ENCODE data around the gene OLFML2B. TPM values are rescaled to one million over a fixed set of nuclear protein-coding genes. Genes with fewer than 3 reads are reported as not detected.

Gene OLFML2B
- total RNA-seq, 4 donors from 2014 or later, result 1.1 to 7.7 (median 4.7) TPM

- no peak for TF ChIP-seq POLR2A (IDR thresholded peaks at IDR 0.05)
- Histone ChIP-seq H3K36me3 (peaks cover 0 to 14% of the 10 kb centered on the region in 2 donors), H3K4me1 (no peaks in the 10 kb centered on the region), H3K27ac (no peak overlapping the region), H3K27me3 (no peaks in the 10 kb centered on the region), H3K9me3 (no peaks in the 10 kb centered on the region), H3K4me3 (no peak overlapping the region)
- 40% methylated on average over 1 of the region's 1 CpG; no CpG with 5 or more reads in 1 of the 2 donors for WGBS, 2 donors (ENCODE audit: low coverage in 1 of 2)
- ATAC-seq, result no peak
Observed at GRCh38 chr1:161997152-161997551, 26.5 kb downstream of the OLFML2B start.

- no peak for TF ChIP-seq POLR2AphosphoS5 (IDR thresholded peaks at IDR 0.05)
- no peak for TF ChIP-seq EP300 (IDR thresholded peaks at IDR 0.05)
- TF ChIP-seq POLR2A (IDR thresholded peaks at IDR 0.05), result no peak
- TF ChIP-seq CTCF (IDR thresholded peaks at IDR 0.05), result no peak
- Histone ChIP-seq H3K27me3 (no peaks in the 10 kb centered on the region), H3K4me1 (no peaks in the 10 kb centered on the region), H3K9me3 (peaks cover 0 to 6% (median 0%) of the 10 kb centered on the region in 3 donors), H3K27ac (no peak overlapping the region), H3K4me3 (no peak overlapping the region), H3K36me3 (peaks cover 0 to 17% of the 10 kb centered on the region in 2 donors)
- no peak for ATAC-seq
- WGBS, 2 donors (ENCODE audit: low coverage in 1 of 2), result 44 to 72% methylated on average over 2 to 7 of the region's 9 CpGs
Observed at GRCh38 chr1:161994175-161994668, 29.4 kb downstream of the OLFML2B start.

GRCh38 chr1:161993576-161993975, 30.1 kb downstream of the OLFML2B start:
- H3K27ac ChIP-seq, result no peak overlapping the region
- no peaks in the 10 kb centered on the region for H3K27me3 ChIP-seq
- TF ChIP-seq POLR2AphosphoS5 (IDR thresholded peaks at IDR 0.05) (no peak), POLR2A (IDR thresholded peaks at IDR 0.05) (no peak), EP300 (IDR thresholded peaks at IDR 0.05) (no peak), CTCF (IDR thresholded peaks at IDR 0.05) (no peak)
- peaks cover 0 to 6% (median 0%) of the 10 kb centered on the region in 3 donors for H3K9me3 ChIP-seq
- no peak overlapping the region for H3K4me3 ChIP-seq
- peaks cover 0 to 17% of the 10 kb centered on the region in 2 donors for H3K36me3 ChIP-seq
- no peak for ATAC-seq
- 80 to 92% methylated on average over 1 to 4 of the region's 11 CpGs for WGBS, 2 donors (ENCODE audit: low coverage in 1 of 2)
- H3K4me1 ChIP-seq, result no peaks in the 10 kb centered on the region

- 90 to 91% methylated on average over 2 to 5 of the region's 5 CpGs for WGBS, 2 donors (ENCODE audit: low coverage in 1 of 2)
- no peak overlapping the region for H3K4me3 ChIP-seq
- TF ChIP-seq POLR2AphosphoS5 (IDR thresholded peaks at IDR 0.05), result no peak
- no peak for TF ChIP-seq POLR2A (IDR thresholded peaks at IDR 0.05)
- no peak for TF ChIP-seq EP300 (IDR thresholded peaks at IDR 0.05)
- no peak for TF ChIP-seq CTCF (IDR thresholded peaks at IDR 0.05)
- peaks cover 0 to 6% of the 10 kb centered on the region in 2 donors for H3K36me3 ChIP-seq
- H3K27ac ChIP-seq, result no peak overlapping the region
- peaks cover 0 to 24% (median 0%) of the 10 kb centered on the region in 3 donors for H3K9me3 ChIP-seq
- ATAC-seq, result no peak
- peaks cover 0 to 15% (median 0%) of the 10 kb centered on the region in 3 donors for H3K4me1 ChIP-seq
- no peaks in the 10 kb centered on the region for H3K27me3 ChIP-seq
Observed at GRCh38 chr1:161989786-161990185, 33.9 kb downstream of the OLFML2B start.

- Histone ChIP-seq H3K27me3 (no peaks in the 10 kb centered on the region), H3K27ac (no peak overlapping the region), H3K9me3 (peaks cover 0 to 24% (median 0%) of the 10 kb centered on the region in 3 donors), H3K36me3 (peaks cover 0 to 6% of the 10 kb centered on the region in 2 donors), H3K4me1 (peaks cover 0 to 15% (median 0%) of the 10 kb centered on the region in 3 donors), H3K4me3 (no peak overlapping the region)
- no peak for ATAC-seq
- TF ChIP-seq POLR2A (IDR thresholded peaks at IDR 0.05) (no peak), EP300 (IDR thresholded peaks at IDR 0.05) (no peak), CTCF (IDR thresholded peaks at IDR 0.05) (no peak), POLR2AphosphoS5 (IDR thresholded peaks at IDR 0.05) (no peak)
Observed at GRCh38 chr1:161989108-161989507, 34.6 kb downstream of the OLFML2B start.
